GM23338 (cell line): ENCODE results near the gene CCDC134.

ENCODE experiments used
- CREB1 ChIP-seq: fragments of 250-450 bp; sonication (Bioruptor Pico); IDR thresholded peaks from 2 replicates; pipeline ENCODE4 v1.5.0; 2020; ENCODE audit warnings: low read depth, mild to moderate bottlenecking, moderate library complexity
- CTCF ChIP-seq, 2 experiments: fragments of 200-600 bp in 1 of 2; sonication (generic) in 1 of 2; conservative IDR thresholded peaks; 2 replicates each; pipeline versions ENCODE4 v1.5.1 to v1.6.1; 2016 to 2017; ENCODE audit warnings: antibody characterized with exemption in 2 of 2, low read depth in 2 of 2, mild to moderate bottlenecking in 2 of 2, moderate library complexity in 1 of 2
- EZH2 ChIP-seq: fragments of 200-600 bp; sonication (generic); IDR thresholded peaks from one replicate; pipeline ENCODE4 v1.8.0; 2017; ENCODE audit warnings: antibody characterized with exemption, mild to moderate bottlenecking, low read depth; ENCODE audit not compliant: unreplicated experiment
- EZH2phosphoT487 ChIP-seq: fragments of 200-600 bp; sonication (generic); IDR thresholded peaks from one replicate; pipeline ENCODE4 v1.8.1; 2018; ENCODE audit warnings: antibody characterized with exemption; ENCODE audit not compliant: unreplicated experiment
- POLR2AphosphoS5 ChIP-seq: IDR thresholded peaks from 2 replicates; pipeline ENCODE4 v1.6.1; 2016; ENCODE audit warnings: antibody characterized with exemption, low read depth
- STAT1 ChIP-seq: IDR thresholded peaks from one replicate; pipeline ENCODE4 v1.6.1; 2016; ENCODE audit warnings: antibody characterized with exemption; ENCODE audit not compliant: unreplicated experiment

GRCh38 chr22:41842996-41843970 lies 42.8 kb downstream of the CCDC134 start:
- TF ChIP-seq CTCF (conservative IDR thresholded peaks at IDR 0.05; ENCODE audit: low read depth in 2 of 2) (no peak), CREB1 (CRISPR knock-in tag) (no peak), EZH2 (no peak), EZH2phosphoT487 (no peak), POLR2AphosphoS5 (no peak), STAT1 (no peak)
